Type B pancreatic cell (in vitro differentiated cells): ENCODE measurements around the gene CEP112. TPM values are rescaled to one million over a fixed set of nuclear protein-coding genes. Genes with fewer than 3 reads are reported as not detected.
"Not testable (repeated sequence)": the region's sequence is repeated elsewhere in the genome, so short reads cannot be mapped to it uniquely, and the experiment has no call there.

Experiments used
- DNase-seq: peaks from one replicate; pipeline ENCODE4 v3.0.0; 2021; ENCODE audit warnings: mixed read lengths; ENCODE audit not compliant: unreplicated experiment; ENCODE audit errors: extremely low spot score
- H3K27ac Mint-ChIP-seq: 2 replicates; pipeline ENCODE4 v1.8.0; 2021; ENCODE audit warnings: mild to moderate bottlenecking, mixed read lengths
- H3K27me3 Mint-ChIP-seq: 2 replicates; pipeline ENCODE4 v1.8.0; 2021; ENCODE audit warnings: mixed read lengths
- H3K36me3 Mint-ChIP-seq: 2 replicates; pipeline ENCODE4 v1.8.0; 2021; ENCODE audit warnings: mixed read lengths
- H3K4me1 Mint-ChIP-seq: one replicate; pipeline ENCODE4 v1.8.0; 2021; ENCODE audit warnings: mixed read lengths; ENCODE audit not compliant: unreplicated experiment
- H3K4me3 Mint-ChIP-seq: 2 replicates; pipeline ENCODE4 v1.8.0; 2021; ENCODE audit warnings: mild to moderate bottlenecking, mixed read lengths
- H3K9me3 Mint-ChIP-seq: 2 replicates; pipeline ENCODE4 v1.8.0; 2021; ENCODE audit warnings: mixed read lengths
- CTCF ChIP-seq: fragments of 200-600 bp; sonication (generic); conservative IDR thresholded peaks from 2 replicates; pipeline ENCODE4 v1.5.0; 2021; ENCODE audit warnings: antibody characterized with exemption, mild to moderate bottlenecking
- total RNA-seq: library from RNA; stranded (reverse); gene quantifications from 2 replicates; pipeline ENCODE4 v1.2.1, GENCODE V29; 2021; ENCODE audit warnings: low replicate concordance

The CEP112 gene
- total RNA-seq, 1 donor from 2014 or later = 18.0 TPM

GRCh38 chr17:65683428-65683827 is 508.5 kb downstream of the CEP112 start:
- no peak for DNase-seq
- no peaks in the 10 kb centered on the region for H3K9me3 Mint-ChIP-seq
- peaks cover 3% of the 10 kb centered on the region for H3K36me3 Mint-ChIP-seq
- H3K4me1 Mint-ChIP-seq = peaks cover 4% of the 10 kb centered on the region
- no peak for TF ChIP-seq CTCF
- no peak overlapping the region for H3K4me3 Mint-ChIP-seq
- no peak overlapping the region for H3K27ac Mint-ChIP-seq
- no peaks in the 10 kb centered on the region for H3K27me3 Mint-ChIP-seq

- not testable (repeated sequence) for H3K27me3 Mint-ChIP-seq, H3K4me1 Mint-ChIP-seq, DNase-seq, H3K9me3 Mint-ChIP-seq, H3K36me3 Mint-ChIP-seq, H3K27ac Mint-ChIP-seq, H3K4me3 Mint-ChIP-seq
These were observed 510.2 kb downstream of the CEP112 start for GRCh38 chr17:65681763-65682162.

DNA sequence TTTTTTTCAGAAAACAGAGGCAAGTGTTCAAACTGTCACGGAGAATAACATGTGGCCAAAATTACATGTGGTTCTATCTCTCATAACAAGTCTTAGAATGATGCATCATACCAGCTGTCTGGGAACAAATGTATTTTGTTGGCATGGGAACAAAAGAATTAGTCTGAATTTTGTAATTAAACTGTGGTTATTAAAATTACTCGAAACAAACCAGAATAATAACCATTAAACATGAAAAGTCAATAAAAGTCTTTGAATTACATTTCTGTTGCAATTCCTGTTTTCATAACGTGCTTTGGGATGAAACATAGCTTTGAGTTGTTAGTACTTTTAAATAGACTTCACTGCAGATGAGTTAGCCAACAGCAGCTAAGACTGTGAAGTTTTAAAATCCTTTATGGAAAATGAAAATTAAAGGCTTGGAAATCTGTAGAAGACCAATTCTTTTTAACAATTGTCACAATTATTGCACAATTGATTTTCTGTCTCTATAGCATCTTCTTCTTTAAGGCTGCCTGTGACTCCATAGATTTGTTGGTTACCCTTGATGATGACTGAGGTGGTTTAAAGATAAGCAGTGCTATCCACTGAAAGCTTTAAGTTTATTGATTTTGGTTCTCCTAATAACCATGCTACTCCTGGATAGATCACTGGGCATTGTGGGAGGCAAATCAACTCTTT is 512.6 kb downstream of the CEP112 start:
- no peak for TF ChIP-seq CTCF
- Mint-ChIP-seq H3K4me1 (peaks cover 5% of the 10 kb centered on the region), H3K27ac (no peak overlapping the region), H3K27me3 (no peaks in the 10 kb centered on the region), H3K36me3 (peaks cover 3% of the 10 kb centered on the region), H3K4me3 (no peak overlapping the region), H3K9me3 (peaks cover 4% of the 10 kb centered on the region)
- DNase-seq = no peak

DNA sequence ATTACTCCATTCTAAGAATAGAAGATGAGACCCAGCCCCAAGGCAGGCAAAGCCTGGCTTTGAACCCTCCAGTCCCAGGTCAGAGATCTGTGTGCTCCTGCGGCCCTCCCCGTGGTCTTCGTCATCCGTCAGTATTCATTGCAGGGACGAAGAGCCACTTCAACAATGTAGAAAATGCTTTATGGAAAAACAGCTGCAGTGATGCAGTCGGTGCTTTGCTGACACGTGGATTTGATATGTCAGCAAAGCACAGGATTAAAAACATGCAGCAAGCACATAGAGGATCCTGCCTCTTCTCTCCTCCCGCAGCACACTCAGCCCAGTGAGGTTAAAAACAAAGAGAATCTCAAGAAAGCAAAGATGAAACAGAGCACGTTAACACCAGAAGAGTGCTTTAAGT is 513.4 kb downstream of the CEP112 start:
- Mint-ChIP-seq H3K4me1 (peaks cover 5% of the 10 kb centered on the region), H3K9me3 (peaks cover 4% of the 10 kb centered on the region), H3K36me3 (peaks cover 3% of the 10 kb centered on the region), H3K4me3 (no peak overlapping the region), H3K27ac (no peak overlapping the region), H3K27me3 (no peaks in the 10 kb centered on the region)
- TF ChIP-seq CTCF = no peak
- no peak for DNase-seq

GRCh38 chr17:65677932-65678331 is 514.0 kb downstream of the CEP112 start:
- no peaks in the 10 kb centered on the region for H3K27me3 Mint-ChIP-seq
- DNase-seq = no peak
- H3K36me3 Mint-ChIP-seq = peaks cover 3% of the 10 kb centered on the region
- no peak for TF ChIP-seq CTCF
- H3K9me3 Mint-ChIP-seq = peaks cover 4% of the 10 kb centered on the region
- no peak overlapping the region for H3K4me3 Mint-ChIP-seq
- H3K27ac Mint-ChIP-seq = no peak overlapping the region
- peaks cover 5% of the 10 kb centered on the region for H3K4me1 Mint-ChIP-seq

DNA sequence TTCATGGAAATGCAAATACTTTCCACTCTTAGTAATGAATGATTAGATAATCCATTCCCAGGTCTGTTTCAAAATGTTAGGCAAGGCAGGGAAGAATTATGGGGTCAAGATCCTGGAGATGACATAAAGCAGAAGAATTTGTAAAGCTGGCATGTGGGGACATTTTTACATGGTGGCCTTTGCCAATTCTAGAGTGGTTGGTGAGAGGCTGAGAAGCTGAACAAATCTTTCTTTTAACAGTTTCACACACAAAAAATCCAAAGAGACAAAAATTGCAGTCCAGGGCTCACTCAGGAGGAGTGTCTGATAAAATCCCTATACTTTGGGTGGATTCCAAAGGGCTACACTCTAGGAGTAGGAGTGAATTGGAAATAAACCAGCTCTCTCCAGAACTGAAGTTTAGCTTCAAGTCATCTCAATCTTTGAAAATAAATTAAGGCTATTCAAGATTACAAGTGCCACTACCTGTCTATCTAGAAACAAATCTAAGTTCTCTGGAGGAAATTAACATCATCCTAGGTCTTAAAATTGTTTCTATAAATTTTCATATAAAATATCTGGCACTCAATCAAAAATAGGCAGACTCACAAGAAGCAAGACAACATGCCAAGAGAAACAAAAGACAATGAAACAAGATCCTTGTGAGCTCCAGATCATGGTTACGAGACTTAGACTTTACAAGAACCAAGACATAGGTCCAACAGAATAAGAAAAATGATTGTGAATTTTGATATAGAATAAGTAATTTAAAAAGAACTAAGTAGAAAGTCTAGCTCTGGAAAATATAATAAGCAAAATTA is 517.5 kb downstream of the CEP112 start:
- Mint-ChIP-seq H3K9me3 (peaks cover 4% of the 10 kb centered on the region), H3K27ac (no peak overlapping the region), H3K4me3 (no peak overlapping the region), H3K27me3 (no peaks in the 10 kb centered on the region), H3K36me3 (peaks cover 3% of the 10 kb centered on the region), H3K4me1 (peaks cover 5% of the 10 kb centered on the region)
- no peak for DNase-seq
- TF ChIP-seq CTCF = no peak
